H9 (cell line): ENCODE data around the gene HS6ST1. TPM values are rescaled to one million over a fixed set of nuclear protein-coding genes. Genes with fewer than 3 reads are reported as not detected.

Source experiments
- DNase-seq: peaks from one replicate; pipeline ENCODE4 v3.0.0-alpha.2; 2017
- H2AFZ ChIP-seq: one replicate; pipeline ENCODE4 v1.6.1; 2013; ENCODE audit warnings: mild to moderate bottlenecking, low read length, control low read depth, moderate library complexity
- H2AK5ac ChIP-seq: 2 replicates; pipeline ENCODE4 v1.6.1; 2013; ENCODE audit warnings: low read length, control low read depth, mixed read lengths; ENCODE audit not compliant: insufficient read length
- H2BK120ac ChIP-seq: one replicate; pipeline ENCODE4 v1.6.1; 2013; ENCODE audit warnings: low read depth, mild to moderate bottlenecking, low read length, control low read depth, inconsistent platforms; ENCODE audit not compliant: poor library complexity, severe bottlenecking
- H2BK12ac ChIP-seq: 2 replicates; pipeline ENCODE4 v1.6.1; 2013; ENCODE audit warnings: low read length, control low read depth, mixed read lengths, low read depth; ENCODE audit not compliant: insufficient read length
- H2BK15ac ChIP-seq: 2 replicates; pipeline ENCODE4 v1.6.1; 2013; ENCODE audit warnings: low read depth, low read length, control low read depth
- H2BK20ac ChIP-seq: one replicate; pipeline ENCODE4 v1.6.1; 2013; ENCODE audit warnings: low read depth, mild to moderate bottlenecking, low read length, control low read depth, inconsistent platforms; ENCODE audit not compliant: poor library complexity, severe bottlenecking
- H2BK5ac ChIP-seq: 2 replicates; pipeline ENCODE4 v1.6.1; 2013; ENCODE audit warnings: low read length, control low read depth, mixed read lengths; ENCODE audit not compliant: insufficient read length
- H3K14ac ChIP-seq: 2 replicates; pipeline ENCODE4 v1.6.1; 2013; ENCODE audit warnings: low read length, control low read depth; ENCODE audit not compliant: insufficient read depth
- H3K18ac ChIP-seq: 2 replicates; pipeline ENCODE4 v1.6.1; 2013; ENCODE audit warnings: low read depth, mild to moderate bottlenecking, mixed read lengths, low read length, control low read depth; ENCODE audit not compliant: insufficient read length
- H3K23ac ChIP-seq: 2 replicates; pipeline ENCODE4 v1.6.1; 2013; ENCODE audit warnings: low read length, control low read depth, mixed read lengths, low read depth; ENCODE audit not compliant: insufficient read length
- H3K23me2 ChIP-seq: 2 replicates; pipeline ENCODE4 v1.6.1; 2013; ENCODE audit warnings: low read depth, mild to moderate bottlenecking, mixed read lengths, low read length, control low read depth; ENCODE audit not compliant: insufficient read length, poor library complexity, severe bottlenecking
- H3K27ac ChIP-seq: 2 replicates; pipeline ENCODE4 v1.5.1; 2013; ENCODE audit warnings: low read length, control low read depth, mixed read lengths, low read depth; ENCODE audit not compliant: insufficient read length
- H3K27me3 ChIP-seq: 2 replicates; pipeline ENCODE4 v1.6.1; 2013; ENCODE audit warnings: low read length, control low read depth, inconsistent platforms; ENCODE audit not compliant: insufficient read depth
- H3K4ac ChIP-seq: 2 replicates; pipeline ENCODE4 v1.6.1; 2013; ENCODE audit warnings: low read depth, mild to moderate bottlenecking, control low read depth, inconsistent platforms, low read length, moderate library complexity
- H3K4me1 ChIP-seq: 2 replicates; pipeline ENCODE4 v1.6.1; 2013; ENCODE audit warnings: low read length, control low read depth, inconsistent platforms; ENCODE audit not compliant: insufficient read depth
- H3K4me2 ChIP-seq: 2 replicates; pipeline ENCODE4 v1.6.1; 2013; ENCODE audit warnings: low read length, control low read depth, mixed read lengths; ENCODE audit not compliant: insufficient read length, insufficient read depth
- H3K56ac ChIP-seq: 2 replicates; pipeline ENCODE4 v1.6.1; 2013; ENCODE audit warnings: low read depth, mild to moderate bottlenecking, mixed read lengths, low read length, control low read depth; ENCODE audit not compliant: insufficient read length
- H3K79me1 ChIP-seq: 2 replicates; pipeline ENCODE4 v1.6.1; 2013; ENCODE audit warnings: low read depth, mild to moderate bottlenecking, moderate library complexity, low read length, control low read depth, inconsistent platforms; ENCODE audit not compliant: insufficient read depth, poor library complexity, severe bottlenecking
- H3K79me2 ChIP-seq: 2 replicates; pipeline ENCODE4 v1.6.1; 2013; ENCODE audit warnings: low read length, control low read depth, inconsistent platforms; ENCODE audit not compliant: insufficient read depth
- H3K9ac ChIP-seq: 2 replicates; pipeline ENCODE4 v1.6.1; 2013; ENCODE audit warnings: low read length, control low read depth, mixed read lengths; ENCODE audit not compliant: insufficient read length; ENCODE audit errors: extremely low read depth
- H3K9me3 ChIP-seq: one replicate; pipeline ENCODE4 v1.6.1; 2013; ENCODE audit warnings: low read depth, low read length, inconsistent platforms; ENCODE audit not compliant: control insufficient read depth
- H3T11ph ChIP-seq: one replicate; pipeline ENCODE4 v1.6.1; 2013; ENCODE audit warnings: mild to moderate bottlenecking, low read length, control low read depth, inconsistent platforms
- H4K20me1 ChIP-seq: one replicate; pipeline ENCODE4 v1.6.1; 2013; ENCODE audit not compliant: control insufficient read depth, insufficient read length, insufficient read depth
- H4K5ac ChIP-seq: 2 replicates; pipeline ENCODE4 v1.6.1; 2013; ENCODE audit warnings: low read depth, mild to moderate bottlenecking, mixed read lengths, low read length, control low read depth; ENCODE audit not compliant: insufficient read length
- H4K8ac ChIP-seq: replicated peaks from 2 replicates; pipeline ENCODE4 v1.6.1; 2013; ENCODE audit warnings: low read length, control low read depth, mixed read lengths, low read depth; ENCODE audit not compliant: insufficient read length
- H4K91ac ChIP-seq: 2 replicates; pipeline ENCODE4 v1.6.1; 2013; ENCODE audit warnings: low read depth, mild to moderate bottlenecking, moderate library complexity, mixed read lengths, low read length, control low read depth; ENCODE audit not compliant: insufficient read length
- H3K27ac Mint-ChIP-seq, 3 experiments: 2 replicates in 2 of 3; 3 replicates in 1 of 3; pipeline ENCODE4 v1.8.0; 2020 to 2021; ENCODE audit warnings: mixed read lengths in 3 of 3, mild to moderate bottlenecking in 1 of 3, moderate library complexity in 1 of 3
- H3K27me3 Mint-ChIP-seq: 2 replicates; pipeline ENCODE4 v1.8.0; 2021; ENCODE audit warnings: low read depth, mild to moderate bottlenecking, moderate library complexity, mixed read lengths
- H3K36me3 Mint-ChIP-seq, 3 experiments: 2 replicates in 2 of 3; 3 replicates in 1 of 3; pipeline ENCODE4 v1.8.0; 2020 to 2021; ENCODE audit warnings: low read depth in 3 of 3, mixed read lengths in 3 of 3; ENCODE audit not compliant: insufficient read depth in 1 of 3
- H3K4me1 Mint-ChIP-seq, 2 experiments: 2 replicates each; pipeline ENCODE4 v1.8.0; 2020; ENCODE audit warnings: mixed read lengths in 2 of 2
- H3K4me3 Mint-ChIP-seq, 2 experiments: 2 replicates in 1 of 2; 3 replicates in 1 of 2; pipeline ENCODE4 v1.8.0; 2020 to 2021; ENCODE audit warnings: mild to moderate bottlenecking in 2 of 2, mixed read lengths in 2 of 2, moderate library complexity in 1 of 2
- H3K9me3 Mint-ChIP-seq, 2 experiments: 2 replicates in 1 of 2; 3 replicates in 1 of 2; pipeline ENCODE4 v1.8.0; 2020; ENCODE audit warnings: mild to moderate bottlenecking in 2 of 2, mixed read lengths in 2 of 2, moderate library complexity in 1 of 2
- CTCF ChIP-seq: fragments of 200-600 bp; sonication (generic); conservative IDR thresholded peaks from 3 replicates; pipeline ENCODE4 v1.8.0; 2021; ENCODE audit warnings: antibody characterized with exemption, mild to moderate bottlenecking
- WGBS: extraction: QIAGEN DNeasy Blood & Tissue Kit; methylation state at CpG from one replicate; pipeline ENCODE4 v1.1.7; 2013; ENCODE audit warnings: missing lambda C conversion rate, low lambda C conversion rate, mixed read lengths; ENCODE audit not compliant: insufficient read length; ENCODE audit errors: extremely low coverage; 5-methylcytosine and 5-hydroxymethylcytosine counted together
- total RNA-seq: library from RNA; stranded (reverse); gene quantifications from 2 replicates; pipeline ENCODE4 v1.2.1, GENCODE V29; 2021

HS6ST1 gene
- total RNA-seq, 1 experiment from 2014 or later, result 60.2 TPM

GRCh38 chr2:128281852-128282245 lies 36.8 kb downstream of the HS6ST1 start:
- H3K79me2 ChIP-seq, result peaks cover 4% of the 10 kb centered on the region; the same call in 1 of the 2 replicates
- H3K27me3 Mint-ChIP-seq, result no peaks in the 10 kb centered on the region
- no CpG with 5 or more reads among the region's 2 CpGs for WGBS
- H4K20me1 ChIP-seq, result no peaks in the 10 kb centered on the region
- H3K14ac ChIP-seq, result no peak overlapping the region
- H3T11ph ChIP-seq, result no peak overlapping the region
- no peak overlapping the region for H3K4me3 Mint-ChIP-seq
- no peaks in the 10 kb centered on the region for H3K9me3 ChIP-seq
- H3K56ac ChIP-seq, result no peak overlapping the region
- no peak for TF ChIP-seq CTCF
- H2BK120ac ChIP-seq, result no peak overlapping the region
- H4K8ac ChIP-seq, result no peak overlapping the region
- no peak overlapping the region for H2BK12ac ChIP-seq
- H3K9ac ChIP-seq, result no peak overlapping the region
- 0 out of 7 replicates have a peak overlapping the region, but pooled peaks of 1 of the 3 experiments have one; percentile 31 for H3K27ac Mint-ChIP-seq
- no peaks in the 10 kb centered on the region for H3K23me2 ChIP-seq
- no peak overlapping the region for H2BK20ac ChIP-seq
- no peak overlapping the region for H3K27ac ChIP-seq
- DNase-seq, result no peak
- no peak overlapping the region for H3K4me2 ChIP-seq
- no peak overlapping the region for H3K4ac ChIP-seq
- peaks cover 4 to 11% (median 6%) of the 10 kb centered on the region in 3 experiments; a peak in 4 of 7 replicates for H3K36me3 Mint-ChIP-seq
- H3K9me3 Mint-ChIP-seq, result no peaks in the 10 kb centered on the region
- no peak overlapping the region for H2AK5ac ChIP-seq
- peaks cover 5% of the 10 kb centered on the region for H3K79me1 ChIP-seq
- H2AFZ ChIP-seq, result no peak overlapping the region
- no peaks in the 10 kb centered on the region for H3K4me1 ChIP-seq
- H3K23ac ChIP-seq, result no peak overlapping the region
- no peak overlapping the region for H3K18ac ChIP-seq
- H4K91ac ChIP-seq, result no peak overlapping the region
- peaks cover 10 to 19% of the 10 kb centered on the region in 2 experiments for H3K4me1 Mint-ChIP-seq
- H4K5ac ChIP-seq, result no peak overlapping the region
- no peak overlapping the region for H2BK5ac ChIP-seq
- no peaks in the 10 kb centered on the region for H3K27me3 ChIP-seq
- H2BK15ac ChIP-seq, result no peak overlapping the region
